H9 (cell line): ENCODE measurements around the gene PDCD11. TPM values are rescaled to one million over a fixed set of nuclear protein-coding genes. Genes with fewer than 3 reads are reported as not detected.

Experiments
- DNase-seq: peaks from one replicate; pipeline ENCODE4 v3.0.0-alpha.2; 2017
- H2AFZ ChIP-seq: one replicate; pipeline ENCODE4 v1.6.1; 2013; ENCODE audit warnings: mild to moderate bottlenecking, low read length, control low read depth, moderate library complexity
- H2AK5ac ChIP-seq: 2 replicates; pipeline ENCODE4 v1.6.1; 2013; ENCODE audit warnings: low read length, control low read depth, mixed read lengths; ENCODE audit not compliant: insufficient read length
- H2BK120ac ChIP-seq: one replicate; pipeline ENCODE4 v1.6.1; 2013; ENCODE audit warnings: low read depth, mild to moderate bottlenecking, low read length, control low read depth, inconsistent platforms; ENCODE audit not compliant: poor library complexity, severe bottlenecking
- H2BK12ac ChIP-seq: 2 replicates; pipeline ENCODE4 v1.6.1; 2013; ENCODE audit warnings: low read length, control low read depth, mixed read lengths, low read depth; ENCODE audit not compliant: insufficient read length
- H2BK15ac ChIP-seq: 2 replicates; pipeline ENCODE4 v1.6.1; 2013; ENCODE audit warnings: low read depth, low read length, control low read depth
- H2BK20ac ChIP-seq: one replicate; pipeline ENCODE4 v1.6.1; 2013; ENCODE audit warnings: low read depth, mild to moderate bottlenecking, low read length, control low read depth, inconsistent platforms; ENCODE audit not compliant: poor library complexity, severe bottlenecking
- H2BK5ac ChIP-seq: 2 replicates; pipeline ENCODE4 v1.6.1; 2013; ENCODE audit warnings: low read length, control low read depth, mixed read lengths; ENCODE audit not compliant: insufficient read length
- H3K14ac ChIP-seq: 2 replicates; pipeline ENCODE4 v1.6.1; 2013; ENCODE audit warnings: low read length, control low read depth; ENCODE audit not compliant: insufficient read depth
- H3K18ac ChIP-seq: 2 replicates; pipeline ENCODE4 v1.6.1; 2013; ENCODE audit warnings: low read depth, mild to moderate bottlenecking, mixed read lengths, low read length, control low read depth; ENCODE audit not compliant: insufficient read length
- H3K23ac ChIP-seq: 2 replicates; pipeline ENCODE4 v1.6.1; 2013; ENCODE audit warnings: low read length, control low read depth, mixed read lengths, low read depth; ENCODE audit not compliant: insufficient read length
- H3K23me2 ChIP-seq: 2 replicates; pipeline ENCODE4 v1.6.1; 2013; ENCODE audit warnings: low read depth, mild to moderate bottlenecking, mixed read lengths, low read length, control low read depth; ENCODE audit not compliant: insufficient read length, poor library complexity, severe bottlenecking
- H3K27ac ChIP-seq: 2 replicates; pipeline ENCODE4 v1.5.1; 2013; ENCODE audit warnings: low read length, control low read depth, mixed read lengths, low read depth; ENCODE audit not compliant: insufficient read length
- H3K27me3 ChIP-seq: 2 replicates; pipeline ENCODE4 v1.6.1; 2013; ENCODE audit warnings: low read length, control low read depth, inconsistent platforms; ENCODE audit not compliant: insufficient read depth
- H3K4ac ChIP-seq: 2 replicates; pipeline ENCODE4 v1.6.1; 2013; ENCODE audit warnings: low read depth, mild to moderate bottlenecking, control low read depth, inconsistent platforms, low read length, moderate library complexity
- H3K4me1 ChIP-seq: 2 replicates; pipeline ENCODE4 v1.6.1; 2013; ENCODE audit warnings: low read length, control low read depth, inconsistent platforms; ENCODE audit not compliant: insufficient read depth
- H3K4me2 ChIP-seq: 2 replicates; pipeline ENCODE4 v1.6.1; 2013; ENCODE audit warnings: low read length, control low read depth, mixed read lengths; ENCODE audit not compliant: insufficient read length, insufficient read depth
- H3K56ac ChIP-seq: 2 replicates; pipeline ENCODE4 v1.6.1; 2013; ENCODE audit warnings: low read depth, mild to moderate bottlenecking, mixed read lengths, low read length, control low read depth; ENCODE audit not compliant: insufficient read length
- H3K79me1 ChIP-seq: 2 replicates; pipeline ENCODE4 v1.6.1; 2013; ENCODE audit warnings: low read depth, mild to moderate bottlenecking, moderate library complexity, low read length, control low read depth, inconsistent platforms; ENCODE audit not compliant: insufficient read depth, poor library complexity, severe bottlenecking
- H3K79me2 ChIP-seq: 2 replicates; pipeline ENCODE4 v1.6.1; 2013; ENCODE audit warnings: low read length, control low read depth, inconsistent platforms; ENCODE audit not compliant: insufficient read depth
- H3K9ac ChIP-seq: 2 replicates; pipeline ENCODE4 v1.6.1; 2013; ENCODE audit warnings: low read length, control low read depth, mixed read lengths; ENCODE audit not compliant: insufficient read length; ENCODE audit errors: extremely low read depth
- H3K9me3 ChIP-seq: one replicate; pipeline ENCODE4 v1.6.1; 2013; ENCODE audit warnings: low read depth, low read length, inconsistent platforms; ENCODE audit not compliant: control insufficient read depth
- H3T11ph ChIP-seq: one replicate; pipeline ENCODE4 v1.6.1; 2013; ENCODE audit warnings: mild to moderate bottlenecking, low read length, control low read depth, inconsistent platforms
- H4K20me1 ChIP-seq: one replicate; pipeline ENCODE4 v1.6.1; 2013; ENCODE audit not compliant: control insufficient read depth, insufficient read length, insufficient read depth
- H4K5ac ChIP-seq: 2 replicates; pipeline ENCODE4 v1.6.1; 2013; ENCODE audit warnings: low read depth, mild to moderate bottlenecking, mixed read lengths, low read length, control low read depth; ENCODE audit not compliant: insufficient read length
- H4K8ac ChIP-seq: replicated peaks from 2 replicates; pipeline ENCODE4 v1.6.1; 2013; ENCODE audit warnings: low read length, control low read depth, mixed read lengths, low read depth; ENCODE audit not compliant: insufficient read length
- H4K91ac ChIP-seq: 2 replicates; pipeline ENCODE4 v1.6.1; 2013; ENCODE audit warnings: low read depth, mild to moderate bottlenecking, moderate library complexity, mixed read lengths, low read length, control low read depth; ENCODE audit not compliant: insufficient read length
- H3K27ac Mint-ChIP-seq, 3 experiments: 2 replicates in 2 of 3; 3 replicates in 1 of 3; pipeline ENCODE4 v1.8.0; 2020 to 2021; ENCODE audit warnings: mixed read lengths in 3 of 3, mild to moderate bottlenecking in 1 of 3, moderate library complexity in 1 of 3
- H3K27me3 Mint-ChIP-seq: 2 replicates; pipeline ENCODE4 v1.8.0; 2021; ENCODE audit warnings: low read depth, mild to moderate bottlenecking, moderate library complexity, mixed read lengths
- H3K36me3 Mint-ChIP-seq, 3 experiments: 2 replicates in 2 of 3; 3 replicates in 1 of 3; pipeline ENCODE4 v1.8.0; 2020 to 2021; ENCODE audit warnings: low read depth in 3 of 3, mixed read lengths in 3 of 3; ENCODE audit not compliant: insufficient read depth in 1 of 3
- H3K4me1 Mint-ChIP-seq, 2 experiments: 2 replicates each; pipeline ENCODE4 v1.8.0; 2020; ENCODE audit warnings: mixed read lengths in 2 of 2
- H3K4me3 Mint-ChIP-seq, 2 experiments: 2 replicates in 1 of 2; 3 replicates in 1 of 2; pipeline ENCODE4 v1.8.0; 2020 to 2021; ENCODE audit warnings: mild to moderate bottlenecking in 2 of 2, mixed read lengths in 2 of 2, moderate library complexity in 1 of 2
- H3K9me3 Mint-ChIP-seq, 2 experiments: 2 replicates in 1 of 2; 3 replicates in 1 of 2; pipeline ENCODE4 v1.8.0; 2020; ENCODE audit warnings: mild to moderate bottlenecking in 2 of 2, mixed read lengths in 2 of 2, moderate library complexity in 1 of 2
- CTCF ChIP-seq: fragments of 200-600 bp; sonication (generic); conservative IDR thresholded peaks from 3 replicates; pipeline ENCODE4 v1.8.0; 2021; ENCODE audit warnings: antibody characterized with exemption, mild to moderate bottlenecking
- WGBS: extraction: QIAGEN DNeasy Blood & Tissue Kit; methylation state at CpG from one replicate; pipeline ENCODE4 v1.1.7; 2013; ENCODE audit warnings: missing lambda C conversion rate, low lambda C conversion rate, mixed read lengths; ENCODE audit not compliant: insufficient read length; ENCODE audit errors: extremely low coverage; 5-methylcytosine and 5-hydroxymethylcytosine counted together
- total RNA-seq: library from RNA; stranded (reverse); gene quantifications from 2 replicates; pipeline ENCODE4 v1.2.1, GENCODE V29; 2021

Gene PDCD11
- total RNA-seq, 1 experiment from 2014 or later, result 99.5 TPM

GRCh38 chr10:103478671-103479070 lies 82.2 kb downstream of the PDCD11 start:
- H3K23me2 ChIP-seq, result no peaks in the 10 kb centered on the region
- H3K27ac Mint-ChIP-seq, result 0 out of 7 replicates have a peak overlapping the region, but pooled peaks of 1 of the 3 experiments have one; percentile 32
- peaks cover 10 to 22% of the 10 kb centered on the region in 2 experiments for H3K4me1 Mint-ChIP-seq
- TF ChIP-seq CTCF, result no peak
- no peak overlapping the region for H3K4me2 ChIP-seq
- H3K4me1 ChIP-seq, result no peaks in the 10 kb centered on the region
- DNase-seq, result no peak
- no peak overlapping the region for H3K23ac ChIP-seq
- H3K79me1 ChIP-seq, result no peaks in the 10 kb centered on the region
- no peak overlapping the region for H4K91ac ChIP-seq
- H2BK20ac ChIP-seq, result no peak overlapping the region
- H2BK5ac ChIP-seq, result no peak overlapping the region
- H2AFZ ChIP-seq, result no peak overlapping the region
- H3K18ac ChIP-seq, result no peak overlapping the region
- no peaks in the 10 kb centered on the region for H3K79me2 ChIP-seq
- no CpG with 5 or more reads among the region's 22 CpGs for WGBS
- no peak overlapping the region for H2AK5ac ChIP-seq
- no peaks in the 10 kb centered on the region for H3K9me3 ChIP-seq
- H2BK12ac ChIP-seq, result no peak overlapping the region
- H4K5ac ChIP-seq, result no peak overlapping the region
- no peak overlapping the region for H3T11ph ChIP-seq
- H2BK120ac ChIP-seq, result no peak overlapping the region
- no peak overlapping the region for H2BK15ac ChIP-seq
- H3K4ac ChIP-seq, result no peak overlapping the region
- no peaks in the 10 kb centered on the region for H3K27me3 ChIP-seq
- H4K20me1 ChIP-seq, result no peaks in the 10 kb centered on the region
- H3K4me3 Mint-ChIP-seq, result no peak overlapping the region
- no peak overlapping the region for H3K9ac ChIP-seq
- no peaks in the 10 kb centered on the region for H3K36me3 Mint-ChIP-seq
- no peak overlapping the region for H4K8ac ChIP-seq
- peaks cover 2% of the 10 kb centered on the region; the same call in 1 of the 2 replicates for H3K27me3 Mint-ChIP-seq
- no peak overlapping the region for H3K56ac ChIP-seq
- no peak overlapping the region for H3K27ac ChIP-seq
- no peaks in the 10 kb centered on the region for H3K9me3 Mint-ChIP-seq
- no peak overlapping the region for H3K14ac ChIP-seq
